SU-DHL-6 (cell line): ENCODE data around the gene PPP1CC.

Experiments used
- EZH2phosphoT487 ChIP-seq: fragments of 200-600 bp; sonication (generic), shearing (Covaris generic); conservative IDR thresholded peaks from 2 replicates; pipeline ENCODE4 v1.6.1; 2018; ENCODE audit warnings: mild to moderate bottlenecking, antibody characterized with exemption, low read length, moderate library complexity, mixed read lengths
- TF ChIP-seq, protein P1 (sequence below): fragments of 200-600 bp; sonication (generic); IDR thresholded peaks from one replicate; pipeline ENCODE4 v1.5.1; 2017; ENCODE audit warnings: antibody characterized with exemption, mild to moderate bottlenecking, low read length, moderate library complexity; ENCODE audit not compliant: insufficient read depth, poor library complexity, severe bottlenecking

DNA sequence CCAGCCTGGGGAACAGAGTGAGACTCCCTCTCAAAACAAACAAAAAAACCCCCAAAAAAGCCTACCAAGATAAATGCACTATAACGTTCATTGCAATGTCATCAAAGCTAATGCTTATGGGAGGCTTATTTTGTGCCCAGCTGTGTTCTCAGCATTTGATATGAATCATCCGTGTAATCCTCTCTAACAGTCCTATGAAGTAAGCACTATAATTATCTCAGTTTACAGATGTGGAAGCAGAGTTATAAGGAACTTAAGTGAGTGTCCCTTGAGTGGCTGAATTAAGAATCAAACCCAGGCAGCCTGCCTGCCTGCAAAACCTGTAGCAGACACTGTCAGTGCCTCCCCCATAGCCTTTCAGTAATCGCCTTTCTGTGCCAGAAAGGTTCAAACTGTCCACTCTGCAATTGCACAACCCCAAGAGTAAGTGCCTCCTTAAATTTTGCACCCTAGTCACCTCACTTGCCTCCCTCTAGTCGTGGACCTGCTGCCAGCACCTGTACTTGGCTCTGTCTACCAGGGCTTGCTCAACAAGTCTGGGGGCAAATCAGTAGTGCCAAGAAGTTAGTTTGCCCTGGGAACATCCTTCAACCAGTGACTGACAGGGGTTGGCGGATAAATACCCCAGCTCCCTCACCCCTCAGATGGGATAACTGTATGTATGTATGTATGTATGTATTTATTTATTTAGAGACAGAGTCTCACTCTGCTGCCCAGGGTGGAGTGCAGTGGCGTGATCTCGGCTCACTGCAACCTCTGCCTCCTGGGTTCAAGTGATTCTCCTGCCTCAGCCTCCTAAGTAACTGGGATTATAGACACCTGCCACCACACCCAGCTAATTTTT lies 23.8 kb upstream of the PPP1CC start:
- TF ChIP-seq, protein P1, sequence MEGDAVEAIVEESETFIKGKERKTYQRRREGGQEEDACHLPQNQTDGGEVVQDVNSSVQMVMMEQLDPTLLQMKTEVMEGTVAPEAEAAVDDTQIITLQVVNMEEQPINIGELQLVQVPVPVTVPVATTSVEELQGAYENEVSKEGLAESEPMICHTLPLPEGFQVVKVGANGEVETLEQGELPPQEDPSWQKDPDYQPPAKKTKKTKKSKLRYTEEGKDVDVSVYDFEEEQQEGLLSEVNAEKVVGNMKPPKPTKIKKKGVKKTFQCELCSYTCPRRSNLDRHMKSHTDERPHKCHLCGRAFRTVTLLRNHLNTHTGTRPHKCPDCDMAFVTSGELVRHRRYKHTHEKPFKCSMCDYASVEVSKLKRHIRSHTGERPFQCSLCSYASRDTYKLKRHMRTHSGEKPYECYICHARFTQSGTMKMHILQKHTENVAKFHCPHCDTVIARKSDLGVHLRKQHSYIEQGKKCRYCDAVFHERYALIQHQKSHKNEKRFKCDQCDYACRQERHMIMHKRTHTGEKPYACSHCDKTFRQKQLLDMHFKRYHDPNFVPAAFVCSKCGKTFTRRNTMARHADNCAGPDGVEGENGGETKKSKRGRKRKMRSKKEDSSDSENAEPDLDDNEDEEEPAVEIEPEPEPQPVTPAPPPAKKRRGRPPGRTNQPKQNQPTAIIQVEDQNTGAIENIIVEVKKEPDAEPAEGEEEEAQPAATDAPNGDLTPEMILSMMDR = no peak
- no peak for TF ChIP-seq EZH2phosphoT487
